HG03095 (cell line): ENCODE data around the gene NPIPA8.
"Not testable (repeated sequence)": the region's sequence is repeated elsewhere in the genome, so short reads cannot be mapped to it uniquely, and the experiment has no call there.

ENCODE experiments used
- ATAC-seq: cut with Tn5 transposase; IDR thresholded peaks from one replicate; pipeline ENCODE4 v1.9.1; 2021; ENCODE audit warnings: moderate library complexity; ENCODE audit not compliant: unreplicated experiment

Gene NPIPA8

DNA sequence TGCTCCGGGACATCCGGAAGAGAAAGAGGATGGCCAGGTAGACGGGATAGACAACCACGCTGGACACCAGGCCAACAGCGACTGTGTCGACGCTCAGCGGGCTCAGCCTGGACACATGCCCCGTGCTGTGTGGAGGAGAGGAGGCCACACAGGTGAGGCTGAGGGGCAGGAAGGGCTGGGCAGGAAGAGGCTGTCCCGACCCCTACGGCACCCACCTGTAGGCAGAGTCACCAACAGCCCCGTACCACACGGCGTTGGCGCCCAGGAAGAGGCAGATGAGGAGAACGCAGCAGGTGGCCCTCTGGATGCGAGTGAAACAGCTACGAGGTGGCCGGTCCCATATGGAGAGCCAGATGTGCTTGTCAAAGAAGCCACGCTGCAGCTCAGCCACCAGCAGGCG is at the start of gene NPIPA8:
Gene NPIPA8 (minus strand): TSS at position 101 of the 400 bp plus-strand sequence. CDS start 4,074 bp downstream, outside the sequence.
- not testable (repeated sequence) for ATAC-seq

DNA sequence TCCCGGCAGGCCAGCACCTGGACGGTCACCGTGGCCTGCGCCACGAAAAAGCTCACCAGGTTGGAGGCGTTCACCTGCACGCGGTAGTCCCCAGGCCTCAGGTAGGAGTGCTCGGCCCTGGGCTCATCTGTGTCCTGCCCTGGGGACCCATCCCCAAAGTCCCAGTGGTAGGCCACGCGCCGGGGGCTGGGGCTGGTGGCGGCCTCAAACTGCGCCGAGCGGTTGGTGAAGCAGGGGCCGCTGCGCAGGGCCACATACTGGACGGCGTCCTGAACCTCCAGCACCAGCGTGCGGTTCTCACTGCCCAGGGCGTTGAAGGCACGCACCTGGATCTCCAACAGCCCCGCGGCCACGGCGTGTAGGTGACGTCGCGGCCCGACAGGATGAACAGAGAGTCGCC is 48.7 kb upstream of the NPIPA8 start:
- ATAC-seq, result not testable (repeated sequence)

DNA sequence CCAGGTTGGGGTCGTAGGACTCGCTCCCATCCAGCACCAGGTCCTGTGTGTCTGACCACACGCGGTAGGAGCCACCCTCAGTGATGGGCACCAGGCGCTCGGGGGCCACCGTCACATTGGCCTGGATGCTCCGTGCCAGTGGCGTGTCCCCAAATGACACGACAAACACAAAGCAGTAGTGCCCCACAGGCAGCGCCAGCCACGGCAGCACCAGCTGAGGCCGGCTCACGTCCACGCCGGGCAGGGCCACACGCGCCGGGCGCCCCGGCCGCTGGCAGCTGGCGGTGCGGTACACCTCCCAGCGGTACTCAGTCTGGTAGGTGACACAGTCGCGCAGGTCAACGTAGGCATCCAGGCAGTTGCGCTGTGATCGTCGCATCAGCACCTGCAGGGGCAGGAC is 48.3 kb upstream of the NPIPA8 start:
- ATAC-seq, result not testable (repeated sequence)

DNA sequence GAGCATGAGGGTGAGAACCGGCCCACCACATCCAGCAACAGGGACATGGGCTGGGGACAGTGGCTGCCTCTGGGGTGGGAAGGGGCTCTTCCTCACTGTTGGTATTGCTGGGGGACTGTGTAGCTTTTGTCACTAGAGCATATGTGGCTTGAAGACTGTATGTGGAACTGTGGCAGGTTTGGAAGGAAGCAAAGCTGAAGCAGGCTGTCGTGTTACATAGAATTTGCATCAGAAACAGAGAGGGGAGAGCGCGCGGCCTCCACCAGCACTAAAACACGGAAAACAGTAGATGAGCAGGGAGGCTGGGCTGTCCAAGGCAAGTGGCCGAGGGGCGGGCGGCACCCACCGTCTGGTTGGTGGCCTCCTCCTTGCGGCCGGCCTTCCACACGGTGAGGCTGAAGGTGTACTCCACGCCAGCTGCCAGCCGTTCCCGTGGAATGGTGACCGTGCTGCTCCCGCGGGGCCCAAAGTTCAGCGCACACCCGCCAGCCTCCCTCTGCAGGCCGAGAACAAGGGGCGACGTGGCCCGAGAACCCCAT is 47.6 kb upstream of the NPIPA8 start:
- ATAC-seq, result not testable (repeated sequence)

DNA sequence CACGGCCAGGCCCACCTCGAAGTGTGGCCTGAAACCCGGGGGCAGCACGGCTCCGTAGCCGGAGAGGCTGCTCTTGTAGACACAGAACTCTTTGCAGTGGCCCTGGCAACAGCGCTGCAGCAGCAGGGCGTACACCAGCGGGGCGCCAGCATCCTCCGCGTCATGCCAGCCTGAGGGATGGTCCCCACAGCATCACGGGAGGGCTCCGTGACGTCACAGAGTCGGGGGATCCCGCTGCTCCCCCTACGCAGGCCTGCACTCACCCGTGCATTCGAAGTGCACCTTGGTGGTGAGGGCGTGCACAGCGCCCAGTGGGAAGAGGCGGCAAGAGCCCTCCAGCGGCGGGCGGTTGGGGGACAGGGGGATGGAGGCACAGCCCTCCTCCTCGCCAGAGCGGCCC is 46.2 kb upstream of the NPIPA8 start:
- not testable (repeated sequence) for ATAC-seq

DNA sequence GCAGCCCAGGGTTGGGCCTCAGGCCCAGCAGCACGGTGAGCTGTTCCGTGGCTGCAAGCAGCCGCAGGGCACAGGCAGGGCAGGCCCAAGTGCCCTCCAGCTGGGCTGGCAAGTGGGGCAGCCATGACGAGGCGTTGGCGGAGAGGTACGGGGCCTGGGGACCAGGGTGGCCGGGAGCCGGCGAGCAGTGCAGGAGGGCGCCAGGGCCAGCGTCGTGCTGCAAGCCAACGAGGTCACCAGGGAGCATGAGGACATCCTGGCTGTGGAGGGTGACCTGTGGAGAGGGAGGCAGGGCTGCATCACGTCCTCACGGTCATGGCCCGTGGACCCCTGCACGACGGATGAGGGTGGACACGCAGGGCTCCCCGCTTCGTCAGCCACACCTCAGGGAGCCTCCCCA is 11.2 kb upstream of the NPIPA8 start:
- not testable (repeated sequence) for ATAC-seq

DNA sequence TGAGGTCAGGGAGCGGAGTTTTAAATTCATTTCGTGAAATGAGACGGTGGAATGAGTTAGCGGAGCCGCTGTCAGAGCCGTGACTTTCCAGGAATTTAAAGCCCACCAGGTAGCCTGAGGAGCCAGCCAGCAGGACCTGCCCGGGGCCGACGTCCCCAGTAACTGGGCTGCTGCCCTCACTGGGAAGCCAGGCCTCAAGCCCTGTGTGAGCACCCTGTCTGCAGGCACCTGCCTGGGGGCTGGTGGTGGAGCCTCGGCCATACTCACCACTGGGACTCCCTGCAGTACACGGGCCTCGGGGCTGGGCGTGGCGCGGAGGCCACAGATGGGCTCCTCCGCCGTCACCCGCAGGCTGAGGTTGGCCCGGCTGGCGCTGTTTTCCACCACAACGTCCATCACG is 10.5 kb upstream of the NPIPA8 start:
- not testable (repeated sequence) for ATAC-seq

DNA sequence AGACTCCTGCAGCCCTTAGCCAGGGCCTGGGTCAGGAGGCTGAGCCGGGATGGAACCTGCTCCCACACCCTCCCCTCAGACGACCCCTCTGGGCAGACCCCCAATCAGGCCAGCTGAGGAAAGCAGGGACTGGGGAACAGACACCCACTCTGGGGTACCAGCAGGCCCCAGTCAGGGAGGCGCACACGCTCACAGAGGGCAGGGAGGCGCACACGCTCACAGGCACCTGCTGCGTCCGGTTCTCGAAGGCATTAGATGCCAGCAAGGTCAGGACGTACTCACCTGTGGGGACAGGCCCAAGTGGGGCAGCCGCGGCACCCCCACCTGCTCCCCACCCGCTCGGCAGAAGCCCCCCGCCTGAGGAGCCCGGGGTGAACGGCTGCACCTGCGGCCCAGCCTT is 8.1 kb upstream of the NPIPA8 start:
- not testable (repeated sequence) for ATAC-seq

DNA sequence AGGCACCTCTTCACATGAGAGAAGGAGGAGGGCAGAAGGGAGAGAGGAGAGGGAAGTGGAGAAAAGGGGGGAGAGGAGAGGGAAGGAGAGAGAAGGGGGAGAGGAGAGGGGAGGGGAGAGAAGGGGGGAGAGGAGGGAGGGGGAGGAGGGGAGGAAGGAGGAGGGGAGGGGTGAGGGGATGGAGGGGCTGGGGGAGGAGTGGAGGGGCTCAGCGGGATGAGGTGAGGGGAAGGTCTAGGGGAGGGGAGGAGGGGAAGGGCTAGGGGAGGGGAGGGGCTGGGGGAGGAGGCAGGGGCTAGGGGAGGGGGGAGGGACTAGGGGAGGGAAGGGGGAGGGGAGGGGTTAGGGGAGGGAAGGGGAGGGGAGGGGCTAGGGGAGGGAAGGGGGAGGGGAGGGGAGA is 5.5 kb upstream of the NPIPA8 start:
- ATAC-seq, result not testable (repeated sequence)

DNA sequence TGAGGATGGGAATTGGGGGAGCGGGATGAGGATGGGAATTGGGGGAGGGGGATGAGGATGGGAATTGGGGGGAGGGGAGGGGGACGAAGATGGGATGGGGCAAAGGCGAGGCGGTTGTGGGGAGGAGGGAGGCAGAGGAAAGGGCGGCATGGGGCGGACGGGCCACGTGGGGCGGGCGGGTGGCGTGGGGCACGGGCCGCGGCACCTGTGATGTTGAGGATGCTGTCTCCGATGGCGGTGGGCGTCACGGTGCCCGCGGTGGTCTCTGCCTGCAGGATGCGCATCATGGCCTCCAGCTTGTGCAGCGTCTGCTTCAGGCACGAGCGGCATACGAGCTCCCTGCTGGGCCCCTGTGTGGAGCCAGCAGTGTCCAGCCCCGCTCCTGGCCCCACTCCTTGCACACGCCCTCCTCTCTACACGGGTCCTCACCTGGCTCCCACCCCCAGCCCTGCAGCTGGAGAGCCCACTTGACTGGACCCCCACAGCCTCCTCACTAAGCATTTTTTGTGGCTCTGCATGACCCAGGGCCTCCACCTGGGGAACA is 5.0 kb upstream of the NPIPA8 start:
- not testable (repeated sequence) for ATAC-seq

DNA sequence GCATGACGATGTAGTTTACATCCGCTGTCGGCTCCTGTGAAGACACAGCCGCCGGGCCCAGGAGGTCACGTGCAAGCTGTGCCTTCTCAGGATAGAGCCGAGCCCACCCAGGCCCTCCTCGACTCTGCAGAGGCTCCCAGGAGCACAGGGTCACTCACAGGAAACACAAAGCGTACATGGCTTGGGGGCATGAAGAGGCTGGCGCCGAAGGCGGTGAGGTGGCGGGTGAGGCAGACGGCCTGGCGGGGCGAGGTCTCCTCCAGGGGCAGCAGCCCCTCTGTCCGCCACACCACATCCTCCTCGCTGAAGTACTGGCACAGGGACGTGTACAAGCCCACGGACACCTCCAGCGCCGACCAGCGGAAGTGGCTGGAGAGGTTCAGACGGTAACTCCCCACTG is 2.7 kb upstream of the NPIPA8 start:
- ATAC-seq, result not testable (repeated sequence)

DNA sequence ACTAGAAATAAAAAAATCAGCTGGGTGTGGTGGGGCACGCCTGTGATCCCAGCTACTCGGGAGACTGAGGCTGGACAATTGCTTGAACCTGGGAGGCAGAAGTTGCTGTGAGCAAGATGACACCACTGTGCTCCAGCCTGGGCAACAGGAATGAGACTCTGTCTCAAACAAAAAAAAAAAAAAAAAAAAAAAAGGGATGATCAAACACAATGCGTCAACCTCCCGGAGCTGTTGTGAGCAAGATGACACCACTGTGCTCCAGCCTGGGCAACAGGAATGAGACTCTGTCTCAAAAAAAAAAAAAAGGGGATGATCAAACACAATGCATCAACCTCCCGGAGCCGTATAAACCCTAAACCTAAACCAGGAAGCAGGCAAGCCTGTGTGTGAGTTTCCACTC is 24.7 kb downstream of the NPIPA8 start:
- ATAC-seq, result not testable (repeated sequence)

DNA sequence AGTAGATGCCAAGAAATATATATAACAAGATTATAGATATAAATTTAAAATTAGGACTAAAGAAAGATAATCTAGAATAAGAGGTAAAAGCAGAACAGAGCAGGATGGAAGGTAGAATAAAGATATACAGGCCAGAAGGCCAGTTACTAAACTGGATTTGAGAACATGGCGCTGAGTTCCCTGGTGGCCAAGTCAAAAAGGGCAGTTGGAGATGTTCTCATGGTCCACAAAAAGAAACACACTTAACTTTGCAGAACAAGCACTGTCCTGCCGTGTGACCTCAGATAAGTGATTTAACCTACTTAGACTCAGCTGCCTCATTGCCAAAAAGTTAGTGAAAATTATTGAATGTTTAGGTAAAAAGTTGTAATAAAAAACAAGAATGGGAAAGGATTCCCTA is 27.4 kb downstream of the NPIPA8 start:
- ATAC-seq, result not testable (repeated sequence)

DNA sequence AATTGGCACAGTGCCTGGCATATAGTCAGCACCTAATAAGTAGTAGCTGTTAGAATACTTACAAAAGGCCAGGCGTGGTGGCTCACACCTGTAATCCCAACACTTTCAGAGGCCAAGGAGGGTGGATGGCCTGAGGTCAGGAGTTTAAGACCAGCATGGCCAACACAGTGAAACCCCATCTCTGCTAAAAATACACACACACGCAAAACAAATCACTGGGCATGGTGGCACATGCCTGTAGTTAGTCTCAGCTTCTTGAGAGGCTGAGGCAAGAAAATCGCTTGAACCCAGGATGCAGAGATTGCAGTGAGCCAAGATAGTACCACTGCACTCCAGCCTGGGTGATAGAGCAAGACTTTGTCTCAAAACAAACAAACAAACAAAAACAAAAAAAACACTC is 29.3 kb downstream of the NPIPA8 start:
- not testable (repeated sequence) for ATAC-seq

DNA sequence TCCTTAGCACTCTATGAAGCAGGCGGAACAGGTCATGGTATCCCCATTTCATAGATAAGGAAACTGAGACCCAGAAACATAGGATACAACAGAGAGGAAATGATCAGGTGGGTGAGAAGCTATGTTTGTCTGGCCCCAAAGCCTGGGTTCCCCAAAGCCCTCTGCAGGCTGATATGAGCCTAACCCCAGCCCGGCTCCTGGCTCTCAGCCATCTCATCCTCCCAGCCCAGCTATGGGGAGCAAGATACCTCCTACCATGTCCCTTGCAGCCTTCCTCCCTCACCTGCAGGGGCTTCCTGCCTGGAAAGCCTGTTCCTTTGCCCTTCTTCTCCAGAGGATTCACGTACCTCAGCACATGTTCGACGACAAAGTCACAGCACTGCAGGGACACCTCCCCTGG is 30.5 kb downstream of the NPIPA8 start:
- ATAC-seq, result not testable (repeated sequence)

DNA sequence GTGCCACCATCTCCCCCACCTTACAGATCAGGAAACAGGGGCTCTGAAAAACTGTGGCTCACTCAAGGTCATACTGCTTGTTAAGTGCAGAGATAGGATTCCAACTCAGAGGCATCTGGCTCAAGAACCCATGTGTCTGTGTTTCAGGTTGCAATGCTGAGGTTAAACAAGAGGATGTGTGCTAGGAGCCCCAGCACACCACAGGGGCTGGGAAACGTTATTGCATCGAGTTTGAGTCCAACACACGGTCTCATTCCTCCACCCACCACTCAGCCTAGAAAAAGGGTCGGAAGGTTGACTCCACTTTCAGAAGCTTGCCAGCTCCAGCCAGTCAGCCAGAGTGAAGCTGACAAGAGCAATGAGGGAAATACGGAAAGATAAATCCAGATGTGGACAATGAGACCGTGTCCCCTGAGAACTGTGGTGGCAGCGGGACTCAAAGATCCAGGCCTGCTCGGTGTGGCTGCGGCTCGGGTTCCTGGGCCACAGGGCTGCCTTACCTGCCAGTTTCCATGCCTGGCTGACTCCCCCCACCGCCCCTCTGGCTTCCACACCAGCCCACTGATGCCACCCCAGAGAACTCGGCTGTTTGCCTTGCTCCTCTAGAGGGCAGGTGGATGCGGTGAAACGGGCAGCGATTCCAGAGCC is 33.4 kb downstream of the NPIPA8 start:
- not testable (repeated sequence) for ATAC-seq

DNA sequence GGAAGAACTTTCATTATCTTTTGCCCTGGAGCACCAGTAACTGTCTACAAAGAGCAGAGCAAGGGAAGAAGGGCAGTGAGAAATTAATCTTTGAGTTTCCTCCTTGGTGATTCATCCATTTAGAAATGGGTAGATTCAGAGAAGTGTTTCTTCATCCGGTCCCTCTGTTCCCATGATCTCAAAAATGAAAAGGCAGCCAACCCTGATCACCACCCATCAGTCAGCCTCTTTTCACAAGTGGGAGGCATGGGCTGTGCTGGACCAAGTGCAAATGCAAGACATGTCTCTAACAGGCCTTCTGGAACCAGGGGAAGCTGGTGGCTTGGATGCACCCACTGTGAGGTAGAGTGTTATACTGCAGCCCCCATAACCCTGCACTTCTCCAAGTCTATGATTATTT is 38.8 kb downstream of the NPIPA8 start:
- not testable (repeated sequence) for ATAC-seq

DNA sequence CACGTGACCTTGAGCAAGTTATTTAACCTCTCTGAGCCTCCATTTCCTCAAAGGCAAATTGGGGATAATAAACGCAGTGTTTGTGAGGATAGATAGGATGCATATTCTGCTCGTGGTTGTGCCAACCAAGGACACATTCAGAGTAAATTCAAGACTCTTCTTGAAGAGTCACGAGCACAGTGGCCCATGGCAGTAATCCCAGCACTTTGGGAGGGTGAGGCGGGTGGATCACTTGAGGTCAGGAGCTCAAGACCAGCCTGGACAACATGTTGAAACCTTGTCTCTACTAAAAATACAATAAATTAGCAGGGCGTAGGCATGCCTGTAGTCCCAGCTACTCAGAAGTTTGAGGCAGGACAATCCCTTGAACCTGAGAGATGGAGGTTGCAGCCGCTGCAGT is 39.6 kb downstream of the NPIPA8 start:
- ATAC-seq, result not testable (repeated sequence)

DNA sequence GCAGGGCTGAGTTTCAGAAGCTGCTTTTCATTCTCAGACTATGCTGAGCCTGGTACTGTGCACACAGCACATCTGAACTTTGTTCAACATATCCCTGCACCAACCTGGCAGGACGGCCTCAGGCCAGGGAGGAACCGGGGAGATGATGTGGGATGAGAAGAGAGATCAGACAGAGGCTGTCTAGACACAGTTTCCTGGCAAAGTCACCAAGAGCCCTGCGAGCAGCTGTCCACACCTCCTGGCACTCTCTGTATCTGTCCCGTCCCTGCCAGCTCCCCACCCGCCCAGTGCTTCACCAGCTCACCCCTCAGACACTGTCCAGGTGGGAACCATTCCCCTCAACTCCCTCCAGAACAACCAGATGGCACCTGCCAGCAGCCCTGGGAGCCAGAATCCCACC is 42.2 kb downstream of the NPIPA8 start:
- ATAC-seq, result not testable (repeated sequence)

DNA sequence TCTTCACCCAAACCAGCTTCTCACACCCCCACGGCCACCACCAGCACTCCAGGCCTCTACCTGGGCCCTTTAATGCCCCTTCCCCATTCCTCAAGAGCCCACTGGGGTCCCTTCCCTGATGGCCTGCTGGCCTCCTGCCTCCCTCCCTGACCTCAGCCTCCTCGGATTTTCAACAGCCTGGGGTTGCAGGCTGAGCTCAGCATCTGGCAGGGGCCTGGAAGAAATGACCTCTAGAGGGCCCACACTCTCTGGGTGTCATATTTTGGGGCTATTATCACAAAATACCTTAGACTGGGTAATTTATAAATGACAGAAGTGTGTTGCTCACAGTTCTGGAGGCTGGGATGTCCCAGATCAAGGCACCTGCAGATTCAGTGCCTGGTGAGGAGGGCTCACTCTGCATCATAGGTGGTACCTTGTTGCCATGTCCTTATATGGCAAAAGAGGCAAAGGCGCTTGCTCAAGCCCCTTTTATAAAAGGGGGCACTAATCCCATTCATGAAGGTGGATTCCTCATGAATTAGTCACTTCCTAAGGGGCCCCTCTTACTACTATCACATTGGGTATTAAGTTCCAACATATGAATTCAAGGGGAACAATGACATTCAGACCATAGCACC is 43.1 kb downstream of the NPIPA8 start:
- ATAC-seq, result not testable (repeated sequence)

DNA sequence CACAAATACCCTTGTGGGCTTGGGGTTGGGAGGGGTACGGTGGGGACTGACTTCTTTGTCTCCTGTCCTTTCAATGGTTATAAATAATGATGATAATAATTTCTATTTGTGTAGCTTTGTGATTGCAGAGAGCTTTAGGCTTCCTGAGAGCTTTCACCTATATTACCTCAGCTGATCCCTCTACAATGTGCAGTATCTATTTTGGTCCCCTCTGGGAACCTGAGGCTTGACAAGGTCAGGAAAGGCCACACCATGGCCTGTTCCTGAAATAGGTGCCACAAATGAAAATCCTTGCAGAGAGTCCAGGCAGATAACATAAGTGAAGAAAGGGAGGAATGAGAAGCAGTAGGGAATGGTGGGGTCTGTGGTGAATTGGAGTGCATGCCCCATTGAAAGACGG is 45.6 kb downstream of the NPIPA8 start:
- ATAC-seq, result not testable (repeated sequence)

DNA sequence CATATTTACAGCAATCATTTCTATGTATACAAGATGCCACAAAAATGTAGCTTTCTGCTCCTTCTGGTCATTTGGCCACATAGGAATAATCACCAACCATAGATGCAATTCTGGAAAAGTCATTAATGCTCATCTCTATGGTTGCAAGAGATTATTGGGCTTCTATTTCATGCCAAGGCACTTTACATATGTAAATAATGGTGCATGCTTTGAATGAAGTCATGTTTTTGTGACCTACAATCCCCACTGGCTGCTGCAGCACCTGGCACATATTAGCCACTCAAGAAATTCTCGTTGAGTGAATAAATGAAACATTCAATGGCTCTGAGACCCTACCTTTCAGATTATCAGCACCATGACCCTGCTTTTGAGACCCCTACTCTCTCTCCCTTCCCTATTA is 50.2 kb downstream of the NPIPA8 start:
- not testable (repeated sequence) for ATAC-seq
